PC-9 (cell line): ENCODE data around the gene SLC8A2. TPM values are rescaled to one million over a fixed set of nuclear protein-coding genes. Genes with fewer than 3 reads are reported as not detected.

Source experiments
- BruUV-seq: library from RNA; stranded (reverse); fragments of 400-500 nt; replicated peaks from 2 replicates; lab custom pipeline; 2021; lab: Mats Ljungman, UMichigan
- CTCF ChIA-PET: fragments of 300-600 bp; sonication (Branson Sonifier 250); formaldehyde crosslinking; loops from one replicate; lab custom pipeline; 2022; ENCODE audit warnings: antibody characterized with exemption; lab: Charles Lee
- POLR2A ChIA-PET: fragments of 300-600 bp; sonication (Branson Sonifier 250); formaldehyde crosslinking; loops from one replicate; lab custom pipeline; 2022; ENCODE audit warnings: antibody characterized with exemption; ENCODE audit not compliant: unreplicated experiment; lab: Charles Lee
- DNase-seq, 2 experiments: peaks; one replicate each; pipeline versions ENCODE4 v3.0.0 to v3.0.0-alpha.2; 2015 to 2022; ENCODE audit warnings: mixed read lengths in 1 of 2
- H2AFZ ChIP-seq: fragments of 200-600 bp; sonication (generic); 2 replicates; pipeline ENCODE4 v1.8.1; 2017; ENCODE audit warnings: antibody characterized with exemption
- H3F3A ChIP-seq: fragments of 200-600 bp; sonication (generic); 2 replicates; pipeline ENCODE4 v1.8.1; 2017; ENCODE audit warnings: antibody characterized with exemption, mild to moderate bottlenecking, low read depth; ENCODE audit not compliant: insufficient read depth
- H3K27ac ChIP-seq: fragments of 200-600 bp; sonication (generic); 2 replicates; pipeline ENCODE4 v1.6.1; 2016; ENCODE audit warnings: mixed run types
- H3K27me3 ChIP-seq: fragments of 200-600 bp; sonication (generic); 2 replicates; pipeline ENCODE4 v1.6.1; 2016; ENCODE audit warnings: low read depth, mixed run types; ENCODE audit not compliant: insufficient read depth
- H3K36me3 ChIP-seq: fragments of 200-600 bp; sonication (generic); 2 replicates; pipeline ENCODE4 v1.6.1; 2016; ENCODE audit warnings: low read depth, mixed run types
- H3K4me1 ChIP-seq: fragments of 200-600 bp; sonication (generic); replicated peaks from 2 replicates; pipeline ENCODE4 v1.6.1; 2016; ENCODE audit warnings: mixed run types; ENCODE audit not compliant: insufficient read depth
- H3K4me2 ChIP-seq: fragments of 200-600 bp; sonication (generic); 2 replicates; pipeline ENCODE4 v1.6.1; 2017; ENCODE audit warnings: mixed run types
- H3K4me3 ChIP-seq: fragments of 200-600 bp; sonication (generic); 2 replicates; pipeline ENCODE4 v1.6.1; 2016; ENCODE audit warnings: mixed run types
- H3K79me2 ChIP-seq: fragments of 200-600 bp; sonication (generic); 2 replicates; pipeline ENCODE4 v1.6.1; 2017; ENCODE audit warnings: low read depth, mixed run types
- H3K9me2 ChIP-seq: fragments of 200-600 bp; sonication (generic); 2 replicates; pipeline ENCODE4 v1.8.1; 2017; ENCODE audit warnings: mild to moderate bottlenecking; ENCODE audit not compliant: insufficient read depth
- H3K9me3 ChIP-seq: fragments of 200-600 bp; sonication (generic); 2 replicates; pipeline ENCODE4 v1.8.1; 2016; ENCODE audit warnings: low read depth; ENCODE audit not compliant: insufficient read depth
- H4K20me1 ChIP-seq: fragments of 200-600 bp; sonication (generic); 2 replicates; pipeline ENCODE4 v1.8.1; 2017; ENCODE audit not compliant: insufficient read depth
- EZH2 ChIP-seq: fragments of 200-600 bp; sonication (generic); IDR thresholded peaks from 2 replicates; pipeline ENCODE4 v1.8.0; 2017; ENCODE audit warnings: antibody characterized with exemption, low read depth
- intact Hi-C: fragments of 100-400 bp; cut with micrococcal nuclease; formaldehyde crosslinking; loops from one replicate; pipeline ENCODE4 v1.10.0; 2022; ENCODE audit not compliant: unreplicated experiment
- total RNA-seq: library from RNA; stranded (reverse); gene quantifications from 2 replicates; pipeline ENCODE4 v1.2.3, GENCODE V29; 2021
- TF ChIP-seq, protein P1 (sequence below): fragments of 200-600 bp; sonication (generic); conservative IDR thresholded peaks from 2 replicates; pipeline ENCODE4 v1.6.1; 2017; ENCODE audit warnings: mixed run types, antibody characterized with exemption, mild to moderate bottlenecking, moderate library complexity

SLC8A2 gene
- total RNA-seq, 1 experiment from 2014 or later = not detected

DNA sequence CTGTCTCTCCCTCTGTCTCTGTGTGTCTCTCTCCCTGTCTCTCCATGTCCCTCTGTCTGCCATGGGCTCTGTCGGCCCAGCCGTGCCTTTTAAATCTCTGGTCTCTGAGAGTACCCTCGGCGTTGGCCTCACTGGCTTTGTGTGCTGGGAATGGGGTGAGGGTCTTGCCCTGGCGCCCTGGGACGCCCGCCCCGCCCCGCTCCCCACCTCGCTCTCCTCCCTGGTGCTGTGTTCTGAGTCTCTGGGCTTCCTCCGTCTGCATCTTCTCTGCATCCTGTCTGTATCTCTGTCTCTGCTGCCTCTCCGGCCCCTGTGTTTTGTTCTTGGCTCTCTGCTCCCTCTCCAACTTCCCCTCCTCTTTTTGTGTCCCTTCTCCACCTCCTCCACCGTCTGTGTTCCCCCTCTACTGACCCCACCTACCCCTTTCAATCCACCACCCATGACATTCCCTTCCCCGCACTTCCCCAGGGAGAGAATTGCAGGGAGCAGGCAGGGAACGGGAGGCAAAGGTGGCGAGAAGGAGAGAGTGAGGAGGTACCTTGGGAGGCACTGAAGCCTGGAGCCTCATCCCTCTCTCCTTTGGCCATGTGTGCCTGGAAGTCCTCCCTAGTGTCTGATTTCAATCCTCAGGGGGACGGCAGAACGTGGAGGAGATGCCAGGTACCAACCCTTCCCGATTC is 48.4 kb downstream of the SLC8A2 start:
- H4K20me1 ChIP-seq = no peaks in the 10 kb centered on the region
- ChIA-PET POLR2A (no interaction called here), CTCF (no interaction called here)
- H3K9me2 ChIP-seq = no peaks in the 10 kb centered on the region
- H3K4me2 ChIP-seq = no peak overlapping the region
- H2AFZ ChIP-seq = no peak overlapping the region
- peaks cover 65% of the 10 kb centered on the region for H3K27me3 ChIP-seq
- no peak overlapping the region for H3K4me3 ChIP-seq
- no peak overlapping the region for H3K27ac ChIP-seq
- no peak for DNase-seq
- H3K4me1 ChIP-seq = peaks cover 10% of the 10 kb centered on the region
- no TSS peak for BruUV-seq
- intact Hi-C loops = loop anchor here (10.0 kb wide), 1 partner anchor 409 kb away; the partner anchor contains the start of gene NPAS1
- no peaks in the 10 kb centered on the region for H3K36me3 ChIP-seq
- TF ChIP-seq, protein P1, sequence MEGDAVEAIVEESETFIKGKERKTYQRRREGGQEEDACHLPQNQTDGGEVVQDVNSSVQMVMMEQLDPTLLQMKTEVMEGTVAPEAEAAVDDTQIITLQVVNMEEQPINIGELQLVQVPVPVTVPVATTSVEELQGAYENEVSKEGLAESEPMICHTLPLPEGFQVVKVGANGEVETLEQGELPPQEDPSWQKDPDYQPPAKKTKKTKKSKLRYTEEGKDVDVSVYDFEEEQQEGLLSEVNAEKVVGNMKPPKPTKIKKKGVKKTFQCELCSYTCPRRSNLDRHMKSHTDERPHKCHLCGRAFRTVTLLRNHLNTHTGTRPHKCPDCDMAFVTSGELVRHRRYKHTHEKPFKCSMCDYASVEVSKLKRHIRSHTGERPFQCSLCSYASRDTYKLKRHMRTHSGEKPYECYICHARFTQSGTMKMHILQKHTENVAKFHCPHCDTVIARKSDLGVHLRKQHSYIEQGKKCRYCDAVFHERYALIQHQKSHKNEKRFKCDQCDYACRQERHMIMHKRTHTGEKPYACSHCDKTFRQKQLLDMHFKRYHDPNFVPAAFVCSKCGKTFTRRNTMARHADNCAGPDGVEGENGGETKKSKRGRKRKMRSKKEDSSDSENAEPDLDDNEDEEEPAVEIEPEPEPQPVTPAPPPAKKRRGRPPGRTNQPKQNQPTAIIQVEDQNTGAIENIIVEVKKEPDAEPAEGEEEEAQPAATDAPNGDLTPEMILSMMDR = no peak
- no peak; the same call in 1 of the 2 replicates for TF ChIP-seq EZH2
- no peaks in the 10 kb centered on the region for H3K9me3 ChIP-seq
- H3K79me2 ChIP-seq = no peaks in the 10 kb centered on the region
- H3F3A ChIP-seq = peaks cover 24% of the 10 kb centered on the region

- POLR2A ChIA-PET = no interaction called here
- BruUV-seq = no TSS peak
- peaks cover 72% of the 10 kb centered on the region for H3K27me3 ChIP-seq
These were observed 49.1 kb downstream of the SLC8A2 start for GRCh38 chr19:47422417-47423163.

GRCh38 chr19:47421844-47422395 is 49.8 kb downstream of the SLC8A2 start:
- no peak overlapping the region for H2AFZ ChIP-seq
- H3K9me2 ChIP-seq = no peaks in the 10 kb centered on the region
- BruUV-seq = no TSS peak
- no peaks in the 10 kb centered on the region for H3K9me3 ChIP-seq
- no peak overlapping the region for H3K4me2 ChIP-seq
- H3K36me3 ChIP-seq = no peaks in the 10 kb centered on the region
- no peaks in the 10 kb centered on the region for H3K4me1 ChIP-seq
- no peak for DNase-seq
- peaks cover 17% of the 10 kb centered on the region for H3F3A ChIP-seq
- no peak overlapping the region for H3K27ac ChIP-seq
- TF ChIP-seq, protein P1 = no peak
- no peak for TF ChIP-seq EZH2
- peaks cover 78% of the 10 kb centered on the region for H3K27me3 ChIP-seq
- no peak overlapping the region for H3K4me3 ChIP-seq
- ChIA-PET POLR2A (no interaction called here), CTCF (no interaction called here)
- intact Hi-C loops = loop anchor here (2.0 to 10.0 kb wide), 2 partner anchors 269 to 407 kb away; partner anchors contain the start of gene NPAS1
- H4K20me1 ChIP-seq = no peaks in the 10 kb centered on the region
- no peaks in the 10 kb centered on the region for H3K79me2 ChIP-seq

More at GRCh38 chr19:47422417-47423163, 49.1 kb downstream of the SLC8A2 start:
- no peaks in the 10 kb centered on the region for H4K20me1 ChIP-seq
- H3K27ac ChIP-seq = no peak overlapping the region
- H3K4me2 ChIP-seq = no peak overlapping the region
- TF ChIP-seq EZH2 = no peak
- TF ChIP-seq, protein P1 = no peak
- peaks cover 22% of the 10 kb centered on the region for H3F3A ChIP-seq
- H3K9me3 ChIP-seq = no peaks in the 10 kb centered on the region
- DNase-seq = no peak
- peaks cover 2% of the 10 kb centered on the region for H3K4me1 ChIP-seq
- H3K4me3 ChIP-seq = no peak overlapping the region
- CTCF ChIA-PET = no interaction called here
- H3K36me3 ChIP-seq = no peaks in the 10 kb centered on the region
- intact Hi-C loops = loop anchor here (10.0 kb wide), 1 partner anchor 408 kb away; the partner anchor contains the start of gene NPAS1
- no peaks in the 10 kb centered on the region for H3K9me2 ChIP-seq
- no peak overlapping the region for H2AFZ ChIP-seq
- no peaks in the 10 kb centered on the region for H3K79me2 ChIP-seq
